GM21528 (cell line): Measurements from ENCODE around the gene STX2.
A peak's percentile ranks its signal among the peaks of the same experiment; 100 is the strongest.
"Not testable (repeated sequence)": the region's sequence is repeated elsewhere in the genome, so short reads cannot be mapped to it uniquely, and the experiment has no call there.

Experiments used
- ATAC-seq: cut with Tn5 transposase; IDR thresholded peaks from one replicate; pipeline ENCODE4 v1.9.1; 2021; ENCODE audit warnings: mild to moderate bottlenecking, moderate library complexity; ENCODE audit not compliant: unreplicated experiment, low FRiP score

Gene STX2

GRCh38 chr12:130870442-130871285 lies 31.6 kb upstream of the STX2 start:
- ATAC-seq: peak; percentile 45

- ATAC-seq: no peak
Measured at GRCh38 chr12:130868412-130868811, 29.4 kb upstream of the STX2 start.

GRCh38 chr12:130863298-130863697 lies 24.2 kb upstream of the STX2 start:
- no peak for ATAC-seq

- not testable (repeated sequence) for ATAC-seq
Measured at GRCh38 chr12:130862771-130863170, 23.7 kb upstream of the STX2 start.

- no peak for ATAC-seq
Measured at GRCh38 chr12:130862161-130862560, 23.1 kb upstream of the STX2 start.

GRCh38 chr12:130860311-130860710 lies 21.3 kb upstream of the STX2 start:
- ATAC-seq: no peak

GRCh38 chr12:130859161-130859560 lies 20.1 kb upstream of the STX2 start:
- ATAC-seq: no peak

GRCh38 chr12:130858084-130858483 lies 19.0 kb upstream of the STX2 start:
- ATAC-seq: no peak

GRCh38 chr12:130856088-130856487 lies 17.0 kb upstream of the STX2 start:
- no peak for ATAC-seq

GRCh38 chr12:130850418-130851021 lies 11.5 kb upstream of the STX2 start:
- no peak for ATAC-seq

GRCh38 chr12:130849561-130850417 lies 10.7 kb upstream of the STX2 start:
- no peak for ATAC-seq

- ATAC-seq: not testable (repeated sequence)
Measured at GRCh38 chr12:130848785-130849305, 9.8 kb upstream of the STX2 start.

- not testable (repeated sequence) for ATAC-seq
Measured at GRCh38 chr12:130848105-130848504, 9.1 kb upstream of the STX2 start.

GRCh38 chr12:130847112-130847511 lies 8.1 kb upstream of the STX2 start:
- ATAC-seq: no peak

GRCh38 chr12:130846369-130846768 lies 7.3 kb upstream of the STX2 start:
- ATAC-seq: no peak

- ATAC-seq: no peak
Measured at GRCh38 chr12:130839770-130840404, 837 bp upstream of the STX2 start.

- ATAC-seq: peak; percentile 39
Measured at GRCh38 chr12:130838284-130838950, 633 bp downstream of the STX2 start.

GRCh38 chr12:130835436-130835835 lies 3.6 kb downstream of the STX2 start:
- no peak for ATAC-seq

GRCh38 chr12:130835011-130835410 lies 4.0 kb downstream of the STX2 start:
- ATAC-seq: no peak
